Activated T-cell treated with anti-CD3 and anti-CD28 coated beads for 48 hours (primary cell): ENCODE results near the gene TRIM67.

Experiments
- DNase-seq: peaks from one replicate; pipeline ENCODE4 v3.0.0-alpha.2; 2020; ENCODE audit warnings: low read depth

The TRIM67 gene

GRCh38 chr1:231183639-231184590 is 22.1 kb downstream of the TRIM67 start:
- DNase-seq, result no peak

- DNase-seq, result no peak
Observed at GRCh38 chr1:231184891-231185290, 23.0 kb downstream of the TRIM67 start.

DNA sequence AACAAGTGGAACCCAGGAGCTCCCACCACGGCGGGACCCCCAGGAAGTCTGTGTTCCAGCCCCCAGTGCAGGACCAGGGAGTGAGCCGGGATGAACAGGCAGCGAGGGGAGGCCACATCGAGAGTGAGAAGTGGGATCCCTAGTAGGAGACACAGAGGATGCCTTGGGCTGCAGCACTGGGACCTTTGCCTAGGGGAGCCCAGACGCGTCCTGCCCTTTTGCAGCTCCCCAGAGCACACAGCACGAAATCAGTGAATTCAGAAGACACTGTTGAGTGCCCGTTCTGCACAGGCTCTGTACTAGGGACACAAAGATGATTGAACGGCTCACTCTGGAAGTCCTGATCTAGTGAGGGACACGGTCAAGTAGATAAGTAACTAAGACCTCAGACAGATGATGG is 23.5 kb downstream of the TRIM67 start:
- DNase-seq, result no peak

DNA sequence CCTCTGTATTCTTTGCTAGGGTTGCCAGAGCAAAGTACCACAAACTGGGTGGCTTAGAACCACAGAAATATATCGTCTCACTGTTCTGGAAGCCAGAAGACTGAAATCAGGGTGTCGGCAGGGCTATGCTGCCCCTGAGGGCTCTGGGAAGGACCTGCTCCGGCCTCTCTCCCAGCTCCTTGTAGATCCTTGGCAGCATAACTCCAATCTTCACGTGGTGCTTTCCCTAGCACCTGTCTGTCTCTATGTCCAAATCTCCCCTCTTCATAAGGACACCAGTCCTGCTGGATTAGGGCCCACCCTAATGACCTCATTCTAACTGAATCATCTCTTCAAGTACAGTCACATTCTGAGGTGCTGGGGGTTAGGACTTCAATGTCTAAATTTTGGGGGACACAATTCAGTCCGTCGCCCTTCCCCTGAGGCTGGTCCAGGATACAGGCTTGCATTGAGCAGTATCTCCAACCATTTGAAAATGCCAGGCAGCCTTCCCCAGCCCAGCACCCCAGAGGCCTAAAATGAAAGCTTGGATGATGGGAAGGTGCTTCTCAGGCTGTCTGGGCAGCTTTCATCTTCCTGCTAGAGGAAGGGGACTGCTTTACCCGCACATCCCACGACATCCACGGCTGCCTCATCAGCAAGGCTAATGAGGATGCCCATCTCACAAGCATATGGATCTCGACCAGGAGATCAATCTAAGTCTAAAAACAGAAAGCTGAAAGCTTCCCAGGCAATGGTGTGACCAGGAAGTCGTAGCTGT is 24.7 kb downstream of the TRIM67 start:
- no peak for DNase-seq

- no peak for DNase-seq
Observed at GRCh38 chr1:231187571-231187970, 25.7 kb downstream of the TRIM67 start.

- DNase-seq, result no peak
Observed at GRCh38 chr1:231188072-231188471, 26.2 kb downstream of the TRIM67 start.

GRCh38 chr1:231188768-231189167 is 26.9 kb downstream of the TRIM67 start:
- no peak for DNase-seq

DNA sequence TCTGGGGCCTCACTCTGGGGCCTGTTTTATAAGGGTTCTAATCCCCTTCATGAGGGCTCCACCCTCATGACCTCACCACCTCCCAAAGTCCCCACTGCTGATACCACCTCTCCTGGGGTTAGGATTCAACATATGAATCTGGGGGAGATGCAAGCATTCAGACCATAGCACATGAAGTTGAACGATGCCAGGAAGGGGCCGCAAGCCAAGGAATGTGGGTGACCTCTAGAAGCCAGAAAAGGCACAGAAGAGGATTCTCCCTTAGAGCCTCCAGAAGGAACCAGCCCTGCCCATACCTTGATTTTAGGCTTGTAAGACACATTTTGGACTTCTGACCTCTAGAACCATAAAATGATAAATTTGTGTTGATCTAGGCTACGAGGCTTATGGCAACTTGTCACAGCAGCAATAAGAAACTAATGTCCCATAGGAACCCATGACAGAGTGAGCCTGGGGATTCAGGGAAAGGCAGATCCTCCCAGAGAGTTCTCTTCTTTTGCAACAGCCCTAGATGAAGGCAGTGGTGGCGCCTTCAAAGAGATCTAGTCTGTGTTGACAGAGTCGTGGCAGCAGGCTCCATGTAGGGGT is 27.9 kb downstream of the TRIM67 start:
- no peak for DNase-seq

DNA sequence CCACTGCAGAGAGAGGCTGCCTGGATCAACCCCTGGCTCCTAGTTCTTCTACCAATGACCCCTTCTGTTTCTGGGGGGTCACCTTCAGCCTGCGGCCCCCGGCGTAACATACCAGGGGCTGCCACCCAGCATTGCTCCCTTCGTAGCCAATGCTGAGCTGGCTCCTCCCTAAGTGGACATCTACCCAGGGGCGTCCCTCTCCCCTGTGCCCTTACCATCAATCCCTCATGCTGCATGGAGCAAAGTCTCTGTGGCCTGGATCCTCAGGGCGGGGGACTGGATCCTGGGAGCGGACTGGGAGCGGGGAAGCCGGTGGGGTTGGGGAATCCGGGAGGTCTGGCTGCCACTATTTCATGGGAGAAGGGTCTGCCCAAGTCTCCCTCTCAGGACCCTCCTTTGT is 28.6 kb downstream of the TRIM67 start:
- no peak for DNase-seq

- no peak for DNase-seq
Observed at GRCh38 chr1:231192620-231193163, 30.8 kb downstream of the TRIM67 start.

DNA sequence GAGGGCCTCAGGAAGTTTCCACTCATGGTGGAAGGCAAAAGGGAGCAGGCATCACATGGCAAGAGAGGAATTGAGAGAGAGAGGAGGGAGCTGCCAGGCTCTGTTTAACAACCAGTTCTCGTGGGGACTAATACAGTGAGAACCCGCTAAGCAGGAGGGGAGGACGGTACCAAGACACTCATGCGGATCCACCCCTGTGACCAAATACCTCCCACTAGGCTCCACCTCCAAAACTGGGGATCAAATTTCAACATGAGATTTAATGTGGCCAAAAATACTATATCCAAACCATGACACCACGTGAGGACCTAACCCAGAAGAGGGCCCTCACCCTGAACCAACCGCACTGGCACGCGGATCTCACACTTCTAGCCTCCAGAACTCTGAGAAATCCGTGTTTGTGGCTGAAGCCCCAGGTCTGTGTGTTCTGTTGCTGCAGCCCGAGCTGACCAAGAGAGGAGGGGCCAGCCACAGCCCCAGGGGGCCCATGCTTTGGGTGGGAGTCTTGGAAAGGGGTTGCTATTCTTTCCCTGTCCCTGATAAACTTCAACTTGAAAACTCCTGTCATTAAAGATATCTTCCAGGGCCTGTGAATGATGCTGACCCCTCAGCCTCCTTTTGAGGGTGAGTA is 32.0 kb downstream of the TRIM67 start:
- no peak for DNase-seq

DNA sequence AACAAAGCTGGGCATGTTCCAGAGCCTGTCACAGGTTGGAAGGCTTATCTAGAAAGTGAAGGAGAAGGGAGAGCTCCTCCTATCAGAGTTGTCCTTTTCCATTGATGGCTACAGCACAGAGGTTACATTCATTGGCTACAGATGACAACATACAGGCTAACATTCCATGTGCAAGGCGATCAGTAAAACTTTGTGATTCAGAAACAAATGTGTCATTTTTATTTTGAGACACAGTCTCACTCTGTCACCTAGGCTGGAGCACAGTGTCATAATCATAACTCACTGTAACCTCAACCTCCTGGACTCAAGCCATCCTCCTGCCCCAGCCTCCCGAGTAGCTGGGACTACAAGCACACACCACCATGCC is 32.6 kb downstream of the TRIM67 start:
- no peak for DNase-seq

GRCh38 chr1:231194843-231195516 is 33.1 kb downstream of the TRIM67 start:
- no peak for DNase-seq

GRCh38 chr1:231196307-231196706 is 34.4 kb downstream of the TRIM67 start:
- DNase-seq, result no peak

DNA sequence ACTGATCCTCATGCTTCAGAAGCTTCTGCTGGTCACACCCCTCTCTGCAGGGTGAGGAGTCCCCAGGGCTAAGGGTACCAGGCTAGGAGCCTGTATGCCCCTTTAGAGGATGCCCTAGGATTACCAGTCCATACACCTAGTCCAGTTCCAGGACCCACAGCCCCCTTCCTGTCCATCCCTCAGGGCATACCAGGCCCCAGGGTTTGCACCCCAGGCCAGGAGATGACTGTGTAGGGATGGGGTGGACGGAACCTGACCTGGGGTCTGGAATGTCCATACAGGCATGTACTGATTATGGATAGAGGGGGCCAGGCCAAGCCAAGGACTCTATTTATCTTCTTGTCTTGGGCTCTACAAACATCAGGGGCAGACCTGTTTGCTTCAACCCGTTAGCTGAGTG is 34.9 kb downstream of the TRIM67 start:
- DNase-seq, result no peak

DNA sequence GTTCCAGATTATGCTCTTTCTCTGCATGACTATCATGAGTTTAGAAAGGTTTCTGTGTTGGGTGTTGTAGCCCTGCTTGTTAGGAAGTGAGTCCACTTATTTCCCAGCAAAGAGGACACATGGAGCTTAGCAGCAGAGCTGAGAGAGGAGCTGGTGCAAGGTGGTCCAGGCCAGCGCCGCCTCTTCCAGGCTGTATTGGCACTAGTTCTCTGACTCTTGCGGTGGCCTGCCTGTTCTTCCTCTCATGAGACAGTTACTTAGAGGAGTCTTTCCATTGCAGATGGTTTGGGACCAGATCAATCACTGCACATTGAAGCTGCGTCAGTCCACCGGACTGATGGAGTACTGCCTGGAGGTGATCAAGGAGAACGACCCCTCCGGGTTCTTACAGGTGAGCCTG is 38.0 kb downstream of the TRIM67 start:
- no peak for DNase-seq

DNA sequence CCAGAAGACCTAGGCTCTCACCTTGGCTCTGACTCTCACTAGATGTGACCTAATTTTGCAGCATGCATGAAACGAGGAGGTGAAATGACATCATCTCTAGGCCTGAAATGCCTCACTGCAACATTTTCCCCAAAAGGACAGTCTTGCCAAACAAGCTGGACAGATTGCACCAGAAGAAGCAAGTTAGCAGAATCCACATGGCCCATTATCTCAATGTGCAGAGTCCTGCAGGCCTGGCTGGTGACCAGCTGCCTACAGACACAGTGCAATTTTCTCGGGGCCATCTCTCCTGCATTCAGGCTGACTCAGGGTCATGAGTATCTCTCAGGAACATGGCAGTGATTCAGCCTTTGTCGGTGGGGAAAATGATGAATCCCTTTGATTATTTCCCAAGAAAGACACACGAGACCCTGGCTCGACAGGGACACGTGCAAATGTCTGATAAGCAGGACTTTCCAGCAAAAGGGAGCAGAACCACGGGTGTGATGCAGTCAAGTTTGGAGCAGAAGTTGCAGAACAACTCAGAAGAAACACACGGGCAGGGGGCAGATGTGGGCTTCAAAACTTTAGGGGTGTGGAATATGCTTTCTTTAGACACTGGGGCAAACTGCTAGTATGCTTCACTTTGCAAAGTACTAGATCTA is 38.7 kb downstream of the TRIM67 start:
- no peak for DNase-seq

GRCh38 chr1:231201375-231201978 is 39.6 kb downstream of the TRIM67 start:
- DNase-seq, result no peak

DNA sequence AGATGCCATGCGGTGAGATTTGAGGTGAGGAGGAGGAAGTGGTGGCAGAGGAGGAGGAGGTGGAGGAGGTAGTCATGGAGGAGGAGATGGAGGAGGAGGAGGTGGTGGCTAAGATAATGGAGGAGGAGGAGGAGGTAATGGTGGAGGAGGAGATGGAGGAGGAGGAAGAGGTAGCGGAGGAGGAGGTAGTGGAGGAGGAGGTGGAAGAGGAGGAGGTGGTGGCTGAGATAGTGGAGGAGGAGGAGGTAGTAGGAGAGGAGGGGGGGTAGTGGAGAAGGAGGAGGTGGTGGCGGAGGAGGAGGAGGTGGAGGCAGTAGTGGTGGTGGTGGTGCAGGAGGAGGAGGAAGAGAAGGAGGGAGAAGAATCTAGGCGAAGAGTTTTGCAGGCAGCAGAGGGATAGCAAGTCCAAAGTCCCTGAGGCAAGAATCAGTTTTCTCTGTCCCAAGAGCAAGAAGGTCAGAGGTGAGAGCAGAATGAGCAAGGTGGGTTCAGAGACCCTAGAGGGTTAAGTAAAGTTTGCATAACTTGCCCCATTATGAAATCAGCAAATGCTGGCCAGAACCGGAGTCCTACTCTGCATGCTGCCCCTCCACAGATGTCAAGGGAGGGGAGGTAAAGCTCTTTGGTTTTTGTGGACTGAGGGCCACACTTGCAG is 40.2 kb downstream of the TRIM67 start:
- no peak for DNase-seq
